ENCODE results near the gene FBXL22. TPM values are rescaled to one million over a fixed set of nuclear protein-coding genes. Genes with fewer than 3 reads are reported as not detected.

Gene FBXL22
- polyA plus RNA-seq, 3 donors: 1.4 to 2.1 (median 1.7) TPM

Other genes starting within 250 kb of the FBXL22 start
- gene CA12, start 215.5 kb upstream of the FBXL22 start, polyA plus RNA-seq (ENCODE audit: insufficient read length in 3 of 3): 100 to 1,000 TPM in 2 of 3 donors, 10 to 100 TPM in 1; 95.1 to 153 (median 121) TPM
- gene USP3, start 92.8 kb upstream of the FBXL22 start, polyA plus RNA-seq (ENCODE audit: insufficient read length in 3 of 3): 10 to 100 TPM; 35.3 to 44.2 (median 39.3) TPM
- gene HERC1, start 236.6 kb downstream of the FBXL22 start, polyA plus RNA-seq (ENCODE audit: insufficient read length in 3 of 3): 10 to 100 TPM; 66.9 to 73.8 (median 68.0) TPM